Stomach smooth muscle (tissue), 2 donors: Measurements from ENCODE around the gene DCTN2.
"Not testable (repeated sequence)": the region's sequence is repeated elsewhere in the genome, so short reads cannot be mapped to it uniquely, and the experiment has no call there.

Source experiments
- H3K27ac ChIP-seq: one replicate; pipeline ENCODE4 v1.7.0; 2013; ENCODE audit warnings: mild to moderate bottlenecking, low read length, inconsistent platforms
- H3K27me3 ChIP-seq, 2 donors: one replicate each; pipeline ENCODE4 v1.7.0; 2013; ENCODE audit warnings: low read length in 2 of 2; ENCODE audit not compliant: insufficient read depth in 2 of 2, control insufficient read depth in 1 of 2
- H3K36me3 ChIP-seq, 2 donors: one replicate each; pipeline ENCODE4 v1.7.0; 2013; ENCODE audit warnings: low read length in 2 of 2; ENCODE audit not compliant: control insufficient read depth in 2 of 2, insufficient read depth in 2 of 2
- H3K4me1 ChIP-seq: one replicate; pipeline ENCODE4 v1.7.0; 2013; ENCODE audit warnings: low read length; ENCODE audit not compliant: control insufficient read depth, insufficient read depth
- H3K4me3 ChIP-seq, 2 donors: one replicate each; pipeline ENCODE4 v1.7.0; 2013; ENCODE audit warnings: low read length in 2 of 2
- H3K9ac ChIP-seq, 2 donors: one replicate each; pipeline ENCODE4 v1.7.0; 2013; ENCODE audit warnings: low read length in 2 of 2, mild to moderate bottlenecking in 1 of 2
- H3K9me3 ChIP-seq, 2 donors: one replicate each; pipeline ENCODE4 v1.7.0; 2013; ENCODE audit warnings: low read length in 2 of 2; ENCODE audit not compliant: control insufficient read depth in 2 of 2
- donor health status: healthy.
- donor health status: Pancreatic carcinoma.

DCTN2 gene

DNA sequence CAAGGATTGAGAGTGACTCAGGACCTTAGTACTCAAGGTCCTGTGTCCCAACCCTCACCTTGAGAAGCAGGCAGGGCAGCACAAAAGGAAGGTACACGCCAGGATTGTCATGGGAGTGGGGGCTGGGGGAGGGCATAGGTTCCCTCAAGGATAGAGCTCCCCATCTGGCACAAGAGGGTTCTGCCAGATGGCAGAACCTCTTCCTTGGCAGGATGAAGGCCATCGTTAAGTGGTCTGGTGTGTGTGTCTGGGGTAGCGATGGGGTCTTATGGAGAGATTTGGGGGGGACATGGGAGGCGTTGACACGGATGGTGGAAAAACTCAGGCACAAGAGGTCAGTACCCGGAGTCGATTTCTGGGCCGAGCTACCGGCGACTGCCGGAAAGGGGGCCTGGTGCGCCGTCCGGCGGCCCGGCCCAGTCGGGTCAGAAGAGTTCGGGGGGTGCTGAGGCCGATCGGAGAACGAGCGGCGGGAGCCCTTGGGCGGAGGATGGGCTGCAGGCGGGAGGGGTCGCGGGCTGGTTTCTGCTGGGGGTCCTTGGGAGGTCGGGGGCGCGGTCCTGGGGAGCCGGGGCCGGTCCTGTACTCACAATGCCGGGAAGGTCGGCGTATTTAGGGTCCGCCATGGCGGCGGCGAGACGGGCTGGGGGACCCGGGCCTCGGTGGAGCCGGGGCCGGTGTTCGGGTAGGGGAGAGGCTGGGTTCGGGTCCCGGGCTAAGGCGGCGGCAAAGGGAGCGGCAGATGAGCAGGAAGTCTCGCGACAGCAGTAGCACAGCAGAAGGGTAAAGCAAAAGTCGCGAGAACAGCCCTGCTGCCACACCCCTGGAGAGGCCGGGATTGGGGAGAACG, at the start of gene DCTN2:
Gene DCTN2, minus strand, starts transcription at position 755 of the 850 bp plus-strand sequence. Its CDS starts 129 bp downstream, at position 626.
- Histone ChIP-seq H3K4me3 (peak within 1 kb of the TSS; percentile 87 to 90), H3K9me3 (no peaks in the 10 kb centered on the region), H3K9ac (peak within 1 kb of the TSS; percentile 95 to 97), H3K27ac (peak within 1 kb of the TSS; percentile 82), H3K27me3 (peaks cover 23 to 27% of the 10 kb centered on the region in 2 donors), H3K36me3 (peaks cover 0 to 4% of the 10 kb centered on the region in 2 donors), H3K4me1 (peaks cover 27% of the 10 kb centered on the region)

DNA sequence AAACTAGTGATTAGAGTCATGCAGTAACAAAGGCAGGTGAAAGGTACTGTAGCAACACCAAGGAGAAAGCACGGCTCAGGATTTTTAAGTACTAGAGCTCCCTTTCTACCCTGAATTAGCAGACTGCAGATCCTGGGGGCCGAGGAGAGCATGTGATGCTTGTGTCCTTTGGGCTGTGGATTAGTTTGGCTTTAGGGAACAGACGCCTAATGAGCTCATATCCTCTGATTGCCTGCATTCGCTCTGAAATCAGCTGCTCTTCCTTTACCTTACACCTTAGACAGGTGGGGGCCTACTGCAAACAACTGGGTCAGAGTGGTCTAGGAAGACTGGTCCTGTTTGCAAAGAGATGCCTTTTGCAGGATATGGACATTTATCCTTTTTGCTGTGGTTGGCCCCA, 46.2 kb upstream of the DCTN2 start:
- H3K36me3 ChIP-seq, result peaks cover 10 to 21% of the 10 kb centered on the region in 2 donors
- H3K4me1 ChIP-seq, result peaks cover 15% of the 10 kb centered on the region
- H3K27me3 ChIP-seq, result no peaks in the 10 kb centered on the region
- no peak overlapping the region for H3K4me3 ChIP-seq
- H3K27ac ChIP-seq, result no peak overlapping the region
- H3K9me3 ChIP-seq, result no peaks in the 10 kb centered on the region
- H3K9ac ChIP-seq, result no peak overlapping the region

DNA sequence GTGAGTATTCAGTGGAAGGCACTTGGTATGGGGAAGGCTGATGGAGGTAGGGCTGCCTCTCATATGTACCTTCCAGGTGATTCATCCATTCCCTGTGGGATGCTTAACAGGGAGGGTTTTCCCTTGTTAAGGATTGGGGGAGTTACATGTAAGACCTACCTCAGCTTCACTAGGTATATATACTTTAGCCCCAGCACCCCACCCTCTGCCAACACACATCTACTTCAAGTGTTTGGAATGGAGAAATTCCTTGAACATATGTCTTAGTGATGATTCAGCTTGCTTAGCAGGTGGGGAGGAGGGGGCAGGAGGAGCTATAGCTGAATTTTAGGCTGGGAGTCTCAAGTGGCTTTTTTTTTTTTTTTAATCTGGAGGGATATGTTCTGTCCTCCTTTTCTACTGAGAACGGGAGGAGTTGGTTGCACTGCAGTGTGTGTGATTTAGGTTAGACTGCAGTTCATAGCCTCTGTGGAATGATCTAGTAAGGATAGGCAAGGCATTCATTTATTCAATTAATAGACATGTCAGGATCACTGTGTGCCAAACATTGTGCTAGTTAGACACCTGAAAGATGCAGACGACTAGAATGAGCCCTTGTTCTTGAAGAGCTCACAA, 45.7 kb upstream of the DCTN2 start:
- H3K36me3 ChIP-seq, result peaks cover 8 to 21% of the 10 kb centered on the region in 2 donors
- H3K9ac ChIP-seq, result no peak overlapping the region
- H3K4me3 ChIP-seq, result no peak overlapping the region
- H3K27ac ChIP-seq, result no peak overlapping the region
- H3K4me1 ChIP-seq, result peaks cover 15% of the 10 kb centered on the region
- no peaks in the 10 kb centered on the region for H3K9me3 ChIP-seq
- H3K27me3 ChIP-seq, result no peaks in the 10 kb centered on the region

DNA sequence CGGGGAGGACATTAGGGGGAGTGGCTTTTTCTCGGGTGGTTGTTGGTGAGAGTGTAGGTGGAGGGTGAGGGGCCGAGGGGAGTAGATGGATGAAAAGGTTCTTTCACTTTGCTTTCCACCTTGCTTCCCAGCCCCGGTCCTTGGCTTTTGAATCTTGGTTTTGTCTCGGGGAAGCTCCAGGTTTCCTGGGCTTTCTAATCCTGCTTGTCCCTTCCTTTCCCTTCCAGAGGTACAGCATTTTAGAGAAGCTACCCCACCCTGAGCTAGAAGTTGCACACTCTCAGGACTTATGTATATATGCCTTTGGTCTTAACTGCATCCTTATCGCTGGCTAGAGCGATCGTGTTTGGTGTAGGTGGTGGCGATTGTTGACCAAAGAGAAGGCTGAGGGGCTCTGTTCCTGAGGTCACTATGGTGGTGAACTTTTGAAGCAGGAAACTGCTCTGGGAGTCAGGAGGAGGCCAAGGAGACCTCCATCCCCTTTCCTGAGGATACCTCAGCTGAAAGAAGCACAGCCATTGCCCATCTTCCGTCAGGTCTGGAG, 44.9 kb upstream of the DCTN2 start:
- Histone ChIP-seq H3K27ac (peak overlapping the region; percentile 55), H3K9ac (peak overlapping the region; percentile 67 to 80), H3K27me3 (no peaks in the 10 kb centered on the region), H3K4me1 (peaks cover 15% of the 10 kb centered on the region), H3K9me3 (no peaks in the 10 kb centered on the region), H3K4me3 (peak overlapping the region; percentile 88 to 92), H3K36me3 (peaks cover 4 to 20% of the 10 kb centered on the region in 2 donors)

DNA sequence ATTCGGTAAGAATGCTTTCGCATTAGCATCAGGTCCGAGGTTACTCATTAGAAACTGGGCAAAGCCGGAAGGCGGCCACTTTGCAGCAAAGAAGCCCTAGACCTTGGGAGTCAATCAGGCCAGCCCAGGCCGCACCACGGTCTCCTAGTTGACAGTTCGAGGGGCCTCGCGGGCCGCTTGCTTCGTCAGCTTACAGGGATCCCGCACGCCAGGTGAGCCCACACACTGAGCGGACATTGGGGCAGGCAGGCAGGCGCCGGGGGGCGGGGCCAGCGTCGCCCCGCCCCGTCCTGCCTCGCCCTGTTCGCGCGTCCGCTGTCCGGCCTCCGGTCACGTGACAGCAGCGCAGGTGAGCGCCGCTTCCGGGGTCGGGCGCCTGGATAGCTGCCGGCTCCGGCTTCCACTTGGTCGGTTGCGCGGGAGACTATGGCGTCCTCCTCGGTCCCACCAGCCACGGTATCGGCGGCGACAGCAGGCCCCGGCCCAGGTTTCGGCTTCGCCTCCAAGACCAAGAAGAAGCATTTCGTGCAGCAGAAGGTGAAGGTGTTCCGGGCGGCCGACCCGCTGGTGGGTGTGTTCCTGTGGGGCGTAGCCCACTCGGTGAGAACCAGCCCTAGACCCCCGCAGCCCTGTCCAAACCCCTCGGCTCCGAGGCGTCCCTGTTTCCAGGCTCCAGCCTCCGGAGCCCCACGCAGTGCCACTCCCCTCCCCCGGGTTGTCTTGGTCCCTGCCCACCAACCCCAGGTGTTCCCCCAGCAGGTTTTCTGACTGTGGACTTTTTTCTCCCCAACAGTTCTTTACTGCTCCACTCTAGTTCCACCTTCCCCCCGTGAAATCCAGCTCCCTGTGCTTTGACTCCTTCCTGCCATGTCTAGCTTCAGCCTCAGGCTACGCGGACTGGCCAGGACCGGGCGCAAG, 44.1 kb upstream of the DCTN2 start, which contains the start of gene PIP4K2C:
Gene PIP4K2C, plus strand, starts transcription at position 329 of the 918 bp plus-strand sequence. Its CDS starts 98 bp downstream, at position 427.
- Histone ChIP-seq H3K27me3 (no peaks in the 10 kb centered on the region), H3K4me1 (peaks cover 15% of the 10 kb centered on the region), H3K36me3 (peaks cover 4 to 13% of the 10 kb centered on the region in 2 donors), H3K9me3 (no peaks in the 10 kb centered on the region), H3K27ac (peak within 1 kb of the TSS; percentile 55), H3K9ac (peak within 1 kb of the TSS; percentile 67 to 80), H3K4me3 (peak within 1 kb of the TSS; percentile 88 to 92)

DNA sequence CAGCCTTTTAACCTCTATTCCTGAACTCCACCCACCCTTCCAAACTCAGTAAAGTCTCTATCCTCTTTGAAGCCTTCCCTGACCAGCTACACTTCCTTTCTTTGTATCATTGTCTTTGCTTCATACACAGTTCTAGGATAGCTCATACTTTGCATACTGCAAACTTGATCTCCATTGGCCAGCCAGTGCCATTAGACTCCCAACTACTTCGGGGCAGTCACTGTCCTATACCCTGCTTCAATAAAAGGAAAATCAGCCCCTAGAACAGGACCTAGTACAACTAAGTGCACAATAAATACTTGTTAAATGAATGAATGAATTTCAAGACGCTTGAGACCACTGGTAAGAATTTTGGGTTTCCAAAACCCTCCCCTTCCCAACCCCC, 43.5 kb upstream of the DCTN2 start:
- Histone ChIP-seq H3K27me3 (no peaks in the 10 kb centered on the region), H3K36me3 (peaks cover 0 to 7% of the 10 kb centered on the region in 2 donors), H3K9ac (peak overlapping the region; percentile 67 to 80), H3K4me1 (peaks cover 15% of the 10 kb centered on the region), H3K27ac (peak overlapping the region; percentile 55), H3K4me3 (peak overlapping the region; percentile 88 to 92), H3K9me3 (no peaks in the 10 kb centered on the region)

DNA sequence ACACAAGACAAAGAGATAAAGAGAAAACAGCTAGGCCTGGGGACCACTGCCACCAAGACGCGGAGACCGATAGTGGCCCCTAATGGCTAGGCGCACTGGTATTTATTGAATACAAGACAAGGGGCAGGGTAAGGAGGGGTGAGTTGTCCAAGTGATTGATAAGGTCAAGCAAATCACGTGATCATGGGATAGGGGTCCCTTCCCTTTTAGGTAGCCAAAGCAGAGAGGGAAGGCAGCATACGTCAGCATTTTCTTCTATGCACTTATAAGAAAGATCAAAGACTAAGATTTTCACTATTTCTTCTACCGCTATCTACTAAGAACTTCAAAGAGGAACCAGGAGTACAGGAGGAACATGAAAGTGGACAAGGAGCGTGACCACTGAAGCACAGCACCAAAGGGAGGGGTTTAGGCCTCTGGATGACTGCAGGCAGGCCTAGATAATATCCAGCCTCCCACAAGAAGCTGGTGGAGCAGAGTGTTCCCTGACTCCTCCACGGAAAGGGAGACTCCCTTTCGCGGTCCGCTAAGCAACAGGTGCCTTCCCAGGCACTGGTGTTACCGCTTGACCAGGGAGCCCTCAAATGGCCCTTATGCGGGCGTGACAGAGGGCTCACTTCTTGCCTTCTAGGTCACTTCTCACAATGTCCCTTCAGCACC, 42.1 kb upstream of the DCTN2 start:
- not testable (repeated sequence) for H3K9ac ChIP-seq, H3K4me3 ChIP-seq, H3K27ac ChIP-seq, H3K27me3 ChIP-seq, H3K9me3 ChIP-seq, H3K36me3 ChIP-seq
- H3K4me1 ChIP-seq, result peaks cover 15% of the 10 kb centered on the region

DNA sequence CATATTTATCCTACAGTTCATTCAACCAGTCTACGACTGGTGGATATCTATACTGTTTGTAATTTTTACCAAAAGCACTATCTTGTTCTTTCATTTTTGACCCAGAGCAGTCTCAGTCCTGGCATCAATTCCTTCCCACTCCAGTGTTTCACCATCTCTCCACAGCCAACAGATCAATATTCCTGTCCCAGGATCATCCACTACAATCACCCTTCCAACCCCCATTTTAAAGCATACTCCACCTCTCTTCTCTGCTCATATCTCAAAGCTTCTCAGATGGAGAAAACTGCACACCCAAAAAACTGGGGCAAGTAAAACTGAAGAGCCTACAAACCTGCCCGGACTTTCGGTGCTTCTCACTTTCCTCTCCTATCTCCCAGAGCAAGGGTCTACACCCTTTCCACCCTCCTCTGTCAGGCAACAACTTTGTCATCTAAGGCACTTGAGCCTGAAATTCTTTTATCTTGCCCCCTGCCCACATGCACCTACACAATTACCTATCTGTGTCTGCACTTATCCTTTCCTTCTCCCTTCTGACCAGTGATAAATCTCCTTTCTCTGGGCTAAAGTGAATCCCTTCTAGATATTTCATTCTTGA, 39.9 kb upstream of the DCTN2 start:
- H3K27me3 ChIP-seq, result peaks cover 0 to 3% of the 10 kb centered on the region in 2 donors
- no peak overlapping the region for H3K4me3 ChIP-seq
- no peaks in the 10 kb centered on the region for H3K36me3 ChIP-seq
- H3K9ac ChIP-seq, result no peak overlapping the region
- no peaks in the 10 kb centered on the region for H3K9me3 ChIP-seq
- peaks cover 11% of the 10 kb centered on the region for H3K4me1 ChIP-seq
- no peak overlapping the region for H3K27ac ChIP-seq

DNA sequence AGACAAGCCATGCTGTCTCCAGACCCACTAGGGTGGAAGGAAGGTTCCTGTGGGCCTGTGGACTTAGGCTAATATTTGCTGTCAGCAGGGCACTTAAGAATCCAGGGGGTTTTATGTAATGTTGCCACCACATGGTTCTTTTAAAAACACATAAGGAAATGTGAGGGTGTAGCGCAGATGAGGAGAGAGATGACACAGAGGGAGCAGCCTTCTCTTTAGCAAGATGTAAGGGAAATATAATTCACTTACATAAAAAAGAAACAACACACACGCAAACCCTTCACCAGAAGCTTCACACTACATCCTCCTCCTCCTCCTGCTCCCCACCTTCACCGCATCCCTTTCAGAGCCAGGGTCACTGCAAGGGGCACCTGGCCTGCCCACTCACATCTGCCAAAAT, 39.1 kb upstream of the DCTN2 start:
- no peak overlapping the region for H3K27ac ChIP-seq
- no peaks in the 10 kb centered on the region for H3K36me3 ChIP-seq
- H3K4me1 ChIP-seq, result peaks cover 7% of the 10 kb centered on the region
- H3K27me3 ChIP-seq, result peaks cover 0 to 3% of the 10 kb centered on the region in 2 donors
- H3K4me3 ChIP-seq, result no peak overlapping the region
- H3K9me3 ChIP-seq, result no peaks in the 10 kb centered on the region
- H3K9ac ChIP-seq, result no peak overlapping the region
